ENCODE results near the gene OR2J3.
"Not testable (repeated sequence)": the region's sequence is repeated elsewhere in the genome, so short reads cannot be mapped to it uniquely, and the experiment has no call there.

OR2J3 gene

DNA sequence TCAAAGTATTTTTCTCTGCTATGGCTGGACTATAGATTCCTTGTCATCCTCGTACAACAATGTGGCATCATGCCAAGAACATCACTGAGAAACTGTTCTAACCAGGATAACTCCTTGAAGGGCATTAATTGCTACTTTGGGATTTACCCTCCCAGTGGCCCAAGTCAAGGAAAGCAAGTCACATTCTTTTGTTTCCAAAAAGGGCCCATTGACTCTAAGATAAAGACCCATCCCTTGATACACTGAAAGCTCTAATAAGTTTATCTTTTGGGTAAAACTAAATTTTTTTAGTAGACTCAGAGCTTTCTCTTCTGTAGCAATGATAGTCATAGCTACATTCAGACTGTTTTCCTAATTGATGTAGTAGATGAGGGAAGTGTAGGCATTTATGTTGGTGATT, at the start of gene OR2J3:
OR2J3 (plus strand) TSS at position 301 of the 400 bp plus-strand sequence. CDS start 3,833 bp downstream, outside the sequence.
- no peak for DNase-seq

DNA sequence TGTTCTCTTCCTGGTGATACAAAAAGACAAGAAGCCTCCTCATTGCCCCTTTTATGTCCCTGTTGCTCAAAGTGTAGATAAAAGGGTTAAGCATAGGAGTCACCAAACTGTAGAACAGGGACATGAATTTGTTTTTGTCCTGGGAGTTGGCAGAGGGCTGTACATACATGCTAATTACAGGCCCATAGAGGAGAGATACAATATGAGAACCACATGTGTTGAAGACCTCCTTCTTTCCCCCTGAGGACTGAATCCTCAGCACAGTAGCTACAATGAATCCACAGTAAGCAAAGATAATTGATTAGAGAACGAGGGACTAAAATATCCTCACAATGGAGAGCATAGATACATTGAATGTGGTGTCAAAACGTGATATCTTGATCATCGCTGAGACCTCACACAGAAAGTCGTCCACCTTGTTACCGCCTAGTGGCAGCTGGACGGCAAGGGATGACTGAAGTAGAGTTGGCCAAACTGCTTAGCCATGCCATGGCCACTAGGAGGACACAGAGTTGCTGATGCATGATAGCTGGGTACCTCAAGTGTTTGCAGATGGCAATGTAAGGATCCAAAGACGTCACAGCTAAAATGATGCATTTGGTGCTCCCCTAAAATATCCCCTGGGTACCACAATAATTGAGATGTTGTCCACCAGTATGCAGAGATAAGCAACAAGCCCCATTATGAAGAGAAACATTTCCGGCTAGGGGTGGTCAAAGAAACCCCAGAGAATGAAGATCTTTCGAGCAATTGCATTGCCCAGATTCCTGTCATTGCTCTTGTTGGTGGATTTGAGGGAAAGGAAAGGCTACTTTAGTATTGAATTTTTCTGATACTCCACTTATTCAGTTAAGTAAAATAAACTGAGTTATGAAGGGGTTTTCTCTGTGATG, 35.8 kb upstream of the OR2J3 start:
- DNase-seq, result no peak

DNA sequence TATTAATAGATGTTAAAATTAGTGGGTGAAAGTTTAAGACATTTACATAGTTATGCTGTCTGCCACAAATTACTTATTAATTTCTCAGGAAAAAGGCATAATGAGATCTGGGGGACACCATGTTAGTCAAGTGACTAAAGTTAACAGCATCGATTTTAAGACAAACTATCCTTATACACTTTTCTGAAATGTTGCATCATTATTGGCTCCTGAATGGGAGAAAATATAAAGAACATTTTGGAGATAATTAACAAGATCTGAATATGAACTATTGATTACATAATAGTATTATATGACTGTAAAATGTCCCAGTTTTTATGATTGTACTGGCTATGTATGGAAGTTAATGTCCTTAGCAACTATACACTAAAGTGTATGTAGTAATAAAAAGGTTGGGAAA, 28.7 kb upstream of the OR2J3 start:
- no peak for DNase-seq

DNA sequence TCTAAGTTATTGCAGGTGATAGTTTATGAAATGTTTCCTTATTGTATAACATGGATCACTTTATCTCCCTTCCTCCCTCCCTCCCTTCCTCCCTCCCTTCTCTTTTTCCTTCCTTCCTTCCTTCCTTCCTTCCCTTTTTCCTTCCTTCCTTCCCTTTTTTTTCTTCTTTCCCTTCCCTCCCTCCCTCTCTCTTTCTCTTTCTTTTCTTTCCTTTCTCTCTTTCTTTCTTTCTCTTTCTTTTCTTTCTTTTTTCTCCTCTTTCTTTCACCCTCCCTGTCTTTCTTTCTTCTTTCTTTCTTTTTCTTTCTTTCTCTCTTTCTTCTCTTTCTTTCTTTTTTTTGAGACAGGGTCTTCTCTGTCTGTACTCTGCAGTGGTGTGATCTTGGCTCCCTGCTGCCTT, 26.5 kb upstream of the OR2J3 start:
- no peak for DNase-seq

DNA sequence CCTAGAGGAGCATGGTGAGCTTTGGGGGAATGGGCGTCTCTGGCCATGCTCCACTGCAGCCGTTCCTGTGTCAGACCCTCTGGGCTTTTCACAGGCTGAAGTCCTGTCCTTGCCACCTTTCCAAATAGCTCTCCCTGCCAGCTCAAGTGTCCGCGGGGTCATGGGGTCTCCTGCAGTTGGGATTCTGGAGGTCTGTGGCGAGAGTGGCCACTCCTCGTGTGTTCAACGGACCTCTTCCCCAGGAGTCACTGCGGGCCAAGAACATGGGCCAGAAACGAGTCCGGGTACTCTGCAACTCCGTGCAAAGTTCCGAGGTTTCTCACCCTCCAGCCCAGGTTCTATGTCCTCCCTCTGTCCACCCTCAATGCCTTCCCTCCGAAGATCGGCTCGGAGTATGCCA, 25.4 kb upstream of the OR2J3 start:
- DNase-seq, result no peak

DNA sequence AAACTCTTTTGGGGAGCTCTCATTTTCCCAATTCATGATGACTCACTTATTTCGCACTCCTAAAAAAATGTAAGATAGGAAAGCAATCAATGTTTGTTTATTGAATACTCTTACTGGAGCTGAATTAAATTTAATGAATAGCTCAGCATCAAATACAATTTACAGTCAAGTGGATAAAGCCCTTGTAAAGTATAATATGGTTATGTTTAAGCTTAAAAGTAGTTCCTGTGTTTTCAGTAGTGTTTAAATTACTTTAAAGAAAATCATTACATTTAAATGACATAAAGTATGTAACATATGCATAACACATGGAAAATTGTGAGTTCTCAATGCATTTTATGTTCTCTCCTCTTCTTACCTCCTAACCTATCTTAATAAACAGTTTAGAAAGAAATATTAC, 20.6 kb upstream of the OR2J3 start, which contains the start of gene OR2B3:
OR2B3 (minus strand) TSS at position 101 of the 400 bp plus-strand sequence; CDS start at position 36, 65 bp downstream.
- no peak for DNase-seq

DNA sequence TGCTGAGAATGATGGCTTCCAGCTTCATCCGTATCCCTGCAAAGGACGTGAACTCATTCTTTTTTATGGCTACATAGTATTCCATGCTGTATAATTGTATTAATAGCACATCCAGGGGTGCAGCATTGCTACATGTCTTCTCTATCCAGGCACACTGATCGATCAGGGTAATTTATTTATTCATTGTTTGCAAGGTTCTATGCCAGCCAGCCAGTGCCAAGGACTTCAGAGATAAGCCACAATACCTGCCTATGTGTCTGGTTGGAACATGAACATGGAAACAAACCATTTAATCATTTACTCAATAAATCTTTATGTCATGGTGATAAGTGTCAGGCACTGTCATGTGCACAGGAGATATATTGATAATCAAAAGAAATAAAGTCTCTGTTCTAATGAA, 14.9 kb upstream of the OR2J3 start:
- no peak for DNase-seq

DNA sequence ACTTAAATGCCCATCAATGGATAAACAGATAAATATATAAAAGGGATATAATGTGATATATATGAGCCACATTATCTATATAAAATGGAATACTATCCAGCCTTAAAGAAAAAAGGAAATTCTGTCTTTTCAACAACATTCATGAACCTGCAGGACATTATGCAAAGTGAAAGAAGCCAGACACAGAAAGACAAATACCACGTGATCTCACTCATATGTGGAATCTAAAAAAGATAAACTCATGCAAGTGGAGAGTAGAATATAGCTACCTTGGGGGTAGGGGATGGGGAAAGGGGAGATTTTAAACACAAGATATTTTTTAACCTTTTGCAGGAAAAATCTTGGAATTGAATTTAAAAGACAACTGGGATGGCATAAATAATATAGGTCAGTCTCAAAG, 10.1 kb upstream of the OR2J3 start:
- no peak for DNase-seq

DNA sequence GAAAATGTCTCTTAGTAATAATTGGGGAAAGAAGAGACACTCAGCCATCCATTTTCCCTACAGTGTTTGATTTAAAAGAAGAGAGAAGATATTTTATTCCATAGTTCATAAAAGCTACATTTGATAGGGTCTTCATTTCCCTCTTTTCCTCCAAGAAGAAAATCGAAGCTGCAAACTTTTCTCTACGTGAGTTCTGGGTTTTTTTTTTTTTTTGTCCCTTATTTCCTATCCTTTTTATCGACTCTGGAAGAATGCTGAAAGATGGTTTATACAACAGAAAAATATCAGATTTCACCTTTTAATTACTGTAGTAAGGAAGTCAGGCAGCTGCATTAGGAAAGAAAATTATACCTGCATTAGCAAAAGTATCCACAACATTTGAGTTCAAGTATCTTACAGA, 8.7 kb upstream of the OR2J3 start, which contains the start of gene OR2J1:
OR2J1 (plus strand) TSS at position 301 of the 400 bp plus-strand sequence. CDS start 1,453 bp downstream, outside the sequence.
- DNase-seq, result no peak

DNA sequence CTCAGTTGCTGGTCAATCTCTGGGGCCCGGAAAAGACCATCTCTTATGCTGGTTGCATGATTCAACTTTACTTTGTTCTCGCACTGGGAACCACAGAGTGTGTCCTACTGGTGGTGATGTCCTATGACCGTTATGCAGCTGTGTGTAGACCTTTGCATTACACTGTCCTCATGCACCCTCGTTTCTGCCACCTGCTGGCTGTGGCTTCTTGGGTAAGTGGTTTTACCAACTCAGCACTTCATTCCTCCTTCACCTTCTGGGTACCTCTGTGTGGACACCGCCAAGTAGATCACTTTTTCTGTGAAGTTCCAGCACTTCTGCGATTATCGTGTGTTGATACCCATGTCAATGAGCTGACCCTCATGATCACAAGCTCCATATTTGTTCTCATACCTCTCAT, 4.3 kb downstream of the OR2J3 start:
- DNase-seq, result no peak

DNA sequence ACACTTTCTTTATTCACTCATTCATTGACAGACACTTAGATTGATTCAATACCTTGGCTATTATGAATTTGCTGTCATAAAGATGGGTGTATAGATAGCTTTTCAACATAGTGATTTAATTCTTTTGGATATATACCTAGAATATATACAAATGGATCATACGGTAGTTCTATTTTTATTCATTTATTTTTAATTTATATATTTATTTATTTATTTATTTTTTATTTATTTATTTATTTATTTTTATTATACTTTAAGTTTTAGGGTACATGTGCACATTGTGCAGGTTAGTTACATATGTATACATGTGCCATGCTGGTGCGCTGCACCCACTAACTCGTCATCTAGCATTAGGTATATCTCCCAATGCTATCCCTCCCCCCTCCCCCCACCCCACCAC, 7.1 kb downstream of the OR2J3 start:
- not testable (repeated sequence) for DNase-seq

DNA sequence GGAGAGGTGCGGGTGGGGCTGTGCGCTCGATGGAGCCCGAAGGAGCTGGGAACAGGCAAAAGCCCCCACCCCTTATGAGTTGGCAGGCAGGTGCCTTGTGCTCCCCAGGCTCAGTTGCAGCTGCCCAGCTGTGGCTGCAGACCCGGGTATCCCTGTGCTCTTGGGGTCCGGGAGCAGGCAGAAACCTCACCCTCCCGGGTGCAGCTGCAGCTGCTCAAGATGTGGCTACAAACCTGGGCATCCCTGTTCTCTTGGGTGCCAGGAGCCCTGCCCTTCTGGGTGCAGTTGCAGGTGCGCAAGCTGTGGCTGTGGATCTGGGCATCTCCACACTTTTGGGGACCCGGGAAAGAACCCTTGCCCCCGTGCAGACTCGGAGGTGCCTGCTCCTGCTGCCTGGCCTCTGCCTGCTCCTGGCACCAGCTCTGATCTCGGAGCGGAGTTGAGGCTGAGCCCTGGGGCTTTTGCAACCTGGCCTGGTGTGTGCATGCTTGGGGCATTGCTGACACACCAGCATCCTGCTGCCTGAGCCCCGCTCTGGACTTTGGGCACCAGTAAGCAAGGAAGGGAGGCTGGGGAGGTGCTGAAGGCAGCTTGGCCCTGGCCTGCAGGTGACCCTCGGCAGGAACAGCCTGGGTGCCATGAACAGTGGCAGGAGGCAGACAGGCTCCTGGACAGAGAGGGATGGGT, 21.6 kb downstream of the OR2J3 start:
- DNase-seq, result no peak

DNA sequence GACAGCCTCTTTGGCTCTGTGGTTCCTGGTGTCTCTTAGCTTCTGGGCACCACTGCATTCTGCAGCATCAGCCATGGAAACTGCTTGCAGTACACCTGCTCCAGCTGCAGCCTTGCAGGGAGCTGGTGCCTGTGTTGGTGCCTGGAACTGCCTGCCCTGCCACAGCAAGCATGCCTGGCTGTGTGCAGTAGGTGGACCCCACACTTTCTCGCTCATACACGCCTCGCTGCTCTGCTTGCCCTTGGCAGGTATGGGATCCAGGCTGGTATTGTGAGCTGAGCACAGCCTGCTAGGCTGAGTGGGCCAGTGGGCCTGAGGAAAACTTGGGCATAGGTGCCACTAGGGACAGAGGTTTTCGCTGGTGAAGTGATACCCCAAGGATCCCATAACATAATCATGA, 22.8 kb downstream of the OR2J3 start:
- no peak for DNase-seq

DNA sequence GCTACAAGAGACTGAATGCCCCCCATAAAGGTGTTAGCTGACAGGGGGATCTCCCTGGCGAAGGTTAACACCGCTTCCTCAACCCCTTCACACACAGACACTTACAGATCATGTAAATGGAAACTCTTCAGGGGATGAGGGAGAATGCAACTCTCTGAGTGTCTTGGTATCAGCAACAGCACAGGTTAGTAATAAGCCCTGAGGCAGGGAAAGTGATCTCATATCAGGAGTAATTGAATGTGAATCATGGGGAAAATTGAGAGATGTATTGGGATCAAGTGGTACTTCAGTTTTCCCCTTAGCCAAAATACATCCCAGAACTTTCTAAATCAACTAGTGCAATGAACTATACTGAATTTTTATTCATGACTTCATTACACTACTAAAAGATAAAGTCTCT, 23.8 kb downstream of the OR2J3 start:
- no peak for DNase-seq

DNA sequence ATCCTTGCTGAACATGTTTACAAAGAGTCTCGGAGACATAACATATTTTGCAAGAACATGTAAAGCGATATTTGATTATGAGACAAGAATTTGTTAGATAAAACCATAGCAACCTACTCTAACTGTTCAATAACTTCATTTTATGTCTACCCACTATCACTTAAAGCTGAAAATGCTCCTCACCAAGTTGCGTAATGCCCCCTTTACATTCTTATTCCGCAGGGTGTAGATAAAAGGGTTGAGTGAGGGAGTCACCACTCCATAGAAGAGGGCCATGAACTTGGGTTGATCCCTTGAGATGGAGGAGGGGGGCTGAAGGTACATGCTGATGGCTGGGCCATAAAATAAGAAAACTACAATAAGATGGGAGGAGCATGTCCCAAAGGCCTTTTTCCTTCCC, 29.9 kb downstream of the OR2J3 start:
- no peak for DNase-seq

DNA sequence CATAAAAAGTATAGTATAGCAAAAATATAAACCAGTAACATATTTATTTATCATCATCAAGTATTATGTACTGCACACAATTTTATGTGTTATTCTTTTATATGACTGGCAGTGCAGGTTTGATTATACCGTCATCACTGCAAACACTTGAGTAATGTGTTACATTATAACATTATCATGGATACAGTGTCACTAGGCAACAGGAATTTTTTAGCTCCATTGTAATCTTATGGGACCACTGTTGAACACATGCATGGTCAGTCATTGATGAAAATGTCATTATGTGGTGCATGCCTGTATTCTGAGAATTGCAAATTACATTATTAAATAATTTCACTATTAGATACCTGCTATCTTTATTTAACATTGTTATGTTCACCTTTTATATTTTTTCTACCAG, 33.7 kb downstream of the OR2J3 start:
- DNase-seq, result no peak

DNA sequence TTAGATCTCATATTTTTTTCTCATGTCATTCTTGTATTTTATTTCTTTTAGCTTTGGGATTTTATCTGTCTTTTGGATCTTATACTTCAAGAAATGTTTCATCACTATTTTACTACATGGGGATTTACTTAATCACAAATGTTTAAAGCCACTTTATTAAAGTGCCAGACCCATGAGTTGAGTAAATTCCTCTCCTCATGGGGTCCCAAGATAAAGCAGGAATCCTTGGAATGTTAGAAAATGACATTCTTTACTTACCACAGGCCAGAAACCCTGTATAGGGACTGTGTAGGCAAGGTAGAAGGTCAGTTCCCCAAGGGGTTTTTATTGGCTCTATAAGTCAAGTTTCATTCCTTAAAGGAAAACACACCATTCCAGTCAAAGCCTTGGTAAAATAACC, 34.5 kb downstream of the OR2J3 start:
- no peak for DNase-seq

DNA sequence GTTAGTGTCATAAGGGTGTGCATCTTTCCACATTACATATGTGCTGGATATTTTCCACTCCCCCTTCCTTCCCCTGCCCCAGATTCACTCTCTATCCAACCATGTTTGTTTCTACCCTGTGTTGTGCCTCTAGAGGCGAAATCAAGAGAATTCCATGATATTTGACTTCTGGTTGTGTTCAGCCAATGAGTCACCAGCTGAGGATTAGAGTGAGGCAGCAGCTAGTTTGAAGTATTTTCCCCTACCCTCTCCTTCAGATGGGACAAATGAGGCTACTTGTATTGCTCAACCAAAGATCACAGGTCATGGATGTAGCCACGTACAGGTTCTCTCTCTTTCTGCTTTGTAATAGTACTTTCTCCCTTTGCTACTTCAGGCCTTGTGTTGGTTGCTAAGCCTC, 38.3 kb downstream of the OR2J3 start:
- no peak for DNase-seq

DNA sequence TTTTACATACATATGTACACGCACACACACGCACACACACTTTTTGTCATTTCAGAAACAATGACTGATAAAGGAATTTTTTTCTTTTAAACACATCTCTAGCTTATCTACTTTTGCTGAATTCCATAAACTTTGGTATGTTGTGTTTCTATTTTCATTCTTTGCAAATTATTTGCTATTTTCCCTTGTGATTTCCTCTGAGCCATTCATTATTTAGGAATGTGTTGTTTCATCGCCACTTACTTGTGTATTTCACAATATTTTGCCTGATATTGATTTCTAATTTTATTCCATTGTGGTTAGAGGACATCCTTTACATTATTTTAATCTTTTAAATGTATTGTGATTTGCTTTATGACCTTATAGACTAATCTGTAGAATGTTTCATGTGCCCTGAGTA, 39.2 kb downstream of the OR2J3 start:
- DNase-seq, result no peak

DNA sequence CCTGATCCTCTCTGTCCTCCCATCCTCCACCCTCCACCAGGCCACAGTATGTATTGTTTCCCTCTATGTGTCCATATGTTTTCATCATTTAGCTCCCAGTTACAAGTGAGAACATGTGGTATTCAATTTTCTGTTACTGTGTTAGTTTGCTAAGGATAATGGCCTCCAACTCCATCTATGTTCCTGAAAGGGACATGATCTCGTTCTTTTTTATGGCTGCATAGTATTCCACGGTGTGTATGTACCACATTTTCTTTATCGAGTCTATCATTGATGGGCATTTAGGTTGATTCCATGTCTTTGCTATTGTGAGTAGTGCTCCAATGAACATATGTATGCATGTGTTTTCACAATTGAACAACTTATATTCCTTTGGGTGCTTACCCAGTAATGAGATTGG, 41.6 kb downstream of the OR2J3 start:
- DNase-seq, result not testable (repeated sequence)

DNA sequence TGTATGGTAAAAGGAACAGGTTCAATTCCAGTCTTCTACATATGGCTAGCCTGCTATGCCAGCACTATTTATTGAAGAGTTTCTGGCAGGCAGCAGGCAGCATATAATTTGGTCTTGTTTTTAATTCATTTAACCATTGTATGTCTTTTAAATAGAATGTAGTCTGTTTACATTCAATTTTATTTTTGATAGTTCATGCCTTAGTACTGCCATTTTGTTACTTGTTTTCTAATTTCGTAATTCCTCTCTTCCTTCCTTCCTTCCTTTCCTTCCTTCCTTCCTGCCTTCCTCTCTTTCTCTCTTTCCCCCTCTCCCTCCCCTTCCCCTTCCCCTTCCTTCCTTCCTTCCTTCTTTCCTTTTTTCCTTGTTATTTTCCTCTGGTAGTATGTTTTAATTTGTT, 45.2 kb downstream of the OR2J3 start:
- no peak for DNase-seq

DNA sequence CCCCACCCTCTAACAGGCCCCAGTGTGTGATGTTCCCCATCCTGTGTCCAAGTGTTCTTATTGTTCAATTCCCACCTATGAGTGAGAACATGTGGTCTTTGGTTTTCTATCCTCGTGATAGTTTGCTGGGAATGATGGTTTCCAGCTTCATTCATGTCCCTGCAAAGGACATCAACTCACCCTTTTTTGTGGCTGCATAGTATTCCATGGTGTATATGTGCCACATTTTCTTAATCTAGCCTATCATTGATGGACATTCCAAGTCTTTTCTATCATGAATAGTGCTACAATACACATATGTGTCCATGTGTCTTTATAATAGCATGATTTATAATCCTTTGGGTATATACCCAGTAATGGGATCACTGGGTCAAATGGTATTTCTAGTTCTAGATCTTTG, 47.3 kb downstream of the OR2J3 start:
- DNase-seq, result not testable (repeated sequence)

DNA sequence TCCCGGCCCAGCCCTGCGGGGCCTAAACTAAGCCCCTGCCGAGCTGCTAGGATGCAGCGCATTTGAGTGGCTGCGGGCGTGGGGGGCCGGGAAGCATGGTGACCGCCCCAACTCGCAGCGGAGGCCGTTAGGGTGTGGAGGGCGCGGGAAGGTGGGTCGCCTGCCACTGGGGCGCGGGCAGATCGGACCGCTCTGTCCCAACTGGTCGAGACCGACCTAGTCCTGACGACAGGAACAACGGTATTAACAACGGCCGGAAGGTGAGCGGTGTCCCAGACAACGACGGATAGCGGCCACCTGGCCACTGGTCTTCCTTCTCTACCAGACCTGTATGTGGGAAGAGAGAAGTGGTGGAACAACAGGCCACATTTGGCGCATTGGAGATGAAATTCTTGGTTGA, 52.1 kb downstream of the OR2J3 start:
- not testable (repeated sequence) for DNase-seq

Measured in NCI-H187 (cell line).